SU-DHL-6 (cell line): ENCODE data around the gene CHD2.
A peak's percentile ranks its signal among the peaks of the same experiment; 100 is the strongest.

Experiments used
- H2AFZ ChIP-seq: fragments of 200-600 bp; sonication (generic); 2 replicates; pipeline ENCODE4 v1.6.1; 2014; ENCODE audit warnings: low read depth, mild to moderate bottlenecking, moderate library complexity, mixed read lengths, antibody characterized with exemption, low read length; ENCODE audit not compliant: severe bottlenecking
- H3F3A ChIP-seq: fragments of 200-600 bp; shearing (Covaris generic); 2 replicates; pipeline ENCODE4 v1.6.0; 2016; ENCODE audit warnings: antibody characterized with exemption, mild to moderate bottlenecking; ENCODE audit not compliant: insufficient read depth
- H3K27ac ChIP-seq: fragments of 200-600 bp; sonication (generic); 2 replicates; pipeline ENCODE4 v1.5.1; 2016; ENCODE audit warnings: low read depth, mild to moderate bottlenecking, low read length, moderate library complexity, mixed read lengths
- H3K27me3 ChIP-seq: fragments of 200-600 bp; sonication (generic), shearing (Covaris generic); 2 replicates; pipeline ENCODE4 v1.6.0; 2014; ENCODE audit warnings: mild to moderate bottlenecking, low read length
- H3K36me3 ChIP-seq: fragments of 200-600 bp; sonication (generic); 2 replicates; pipeline ENCODE4 v1.6.1; 2014; ENCODE audit warnings: mild to moderate bottlenecking, low read length, mixed read lengths
- H3K4me2 ChIP-seq: fragments of 300-600, 200-600 bp; shearing (Covaris generic), sonication (generic); 2 replicates; pipeline ENCODE4 v1.6.0; 2014; ENCODE audit warnings: low read length, low read depth, mild to moderate bottlenecking; ENCODE audit not compliant: poor library complexity, severe bottlenecking
- H3K4me3 ChIP-seq: fragments of 200-600 bp; sonication (generic); 2 replicates; pipeline ENCODE4 v1.5.1; 2014; ENCODE audit warnings: antibody characterized with exemption, low read length, mild to moderate bottlenecking, mixed read lengths; ENCODE audit not compliant: insufficient read depth, poor library complexity, severe bottlenecking
- H3K79me2 ChIP-seq: fragments of 200-600 bp; sonication (generic); 2 replicates; pipeline ENCODE4 v1.6.1; 2014; ENCODE audit warnings: mild to moderate bottlenecking, low read length, moderate library complexity; ENCODE audit not compliant: insufficient read depth
- H3K9ac ChIP-seq: fragments of 200-600 bp; sonication (generic); 2 replicates; pipeline ENCODE4 v1.7.0; 2014; ENCODE audit warnings: mild to moderate bottlenecking, low read length
- H3K9me2 ChIP-seq: fragments of 200-600 bp; sonication (generic); replicated peaks from 2 replicates; pipeline ENCODE4 v1.6.1; 2014; ENCODE audit warnings: low read length; ENCODE audit not compliant: insufficient read depth
- H3K9me3 ChIP-seq: fragments of 200-600 bp; sonication (generic); 2 replicates; pipeline ENCODE4 v1.6.1; 2014; ENCODE audit warnings: low read length, mixed read lengths; ENCODE audit not compliant: insufficient read depth
- H4K20me1 ChIP-seq: fragments of 200-600 bp; sonication (generic); 2 replicates; pipeline ENCODE4 v1.6.1; 2014; ENCODE audit warnings: low read depth, mild to moderate bottlenecking, antibody characterized with exemption, low read length, moderate library complexity, mixed read lengths
- EZH2phosphoT487 ChIP-seq: fragments of 200-600 bp; sonication (generic), shearing (Covaris generic); conservative IDR thresholded peaks from 2 replicates; pipeline ENCODE4 v1.6.1; 2018; ENCODE audit warnings: mild to moderate bottlenecking, antibody characterized with exemption, low read length, moderate library complexity, mixed read lengths
- TF ChIP-seq, protein P1 (sequence below): fragments of 200-600 bp; sonication (generic); IDR thresholded peaks from one replicate; pipeline ENCODE4 v1.5.1; 2017; ENCODE audit warnings: antibody characterized with exemption, mild to moderate bottlenecking, low read length, moderate library complexity; ENCODE audit not compliant: insufficient read depth, poor library complexity, severe bottlenecking

CHD2 gene

DNA sequence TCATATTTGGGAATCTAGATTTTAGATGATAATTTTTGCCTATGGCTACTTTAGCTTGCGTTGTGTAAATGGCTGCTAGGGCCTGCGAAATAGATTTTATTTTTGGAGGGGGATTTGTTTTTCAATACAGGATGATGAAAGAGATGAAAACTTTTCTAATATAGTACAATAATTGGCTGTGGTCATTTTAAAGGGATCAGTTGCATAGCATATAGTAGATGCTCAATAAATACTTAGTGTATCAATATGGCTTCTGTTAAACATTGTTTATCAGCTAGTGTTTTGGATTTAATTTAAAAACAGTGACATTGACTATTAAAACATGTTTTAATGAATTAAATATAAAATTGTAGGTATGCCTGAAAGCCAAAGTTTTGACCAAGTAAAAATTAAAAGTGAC is 6.9 kb upstream of the CHD2 start:
- Histone ChIP-seq H3K27ac (no peak overlapping the region), H3K4me3 (no peak overlapping the region), H2AFZ (no peak overlapping the region), H3K27me3 (no peaks in the 10 kb centered on the region), H3K4me2 (no peak overlapping the region), H3K9me3 (no peaks in the 10 kb centered on the region), H3K79me2 (peaks cover 99% of the 10 kb centered on the region), H3K9me2 (no peaks in the 10 kb centered on the region), H3K9ac (no peak overlapping the region), H3K36me3 (peaks cover 88% of the 10 kb centered on the region), H3F3A (peaks cover 79% of the 10 kb centered on the region), H4K20me1 (peaks cover 26% of the 10 kb centered on the region)
- TF ChIP-seq, protein P1, sequence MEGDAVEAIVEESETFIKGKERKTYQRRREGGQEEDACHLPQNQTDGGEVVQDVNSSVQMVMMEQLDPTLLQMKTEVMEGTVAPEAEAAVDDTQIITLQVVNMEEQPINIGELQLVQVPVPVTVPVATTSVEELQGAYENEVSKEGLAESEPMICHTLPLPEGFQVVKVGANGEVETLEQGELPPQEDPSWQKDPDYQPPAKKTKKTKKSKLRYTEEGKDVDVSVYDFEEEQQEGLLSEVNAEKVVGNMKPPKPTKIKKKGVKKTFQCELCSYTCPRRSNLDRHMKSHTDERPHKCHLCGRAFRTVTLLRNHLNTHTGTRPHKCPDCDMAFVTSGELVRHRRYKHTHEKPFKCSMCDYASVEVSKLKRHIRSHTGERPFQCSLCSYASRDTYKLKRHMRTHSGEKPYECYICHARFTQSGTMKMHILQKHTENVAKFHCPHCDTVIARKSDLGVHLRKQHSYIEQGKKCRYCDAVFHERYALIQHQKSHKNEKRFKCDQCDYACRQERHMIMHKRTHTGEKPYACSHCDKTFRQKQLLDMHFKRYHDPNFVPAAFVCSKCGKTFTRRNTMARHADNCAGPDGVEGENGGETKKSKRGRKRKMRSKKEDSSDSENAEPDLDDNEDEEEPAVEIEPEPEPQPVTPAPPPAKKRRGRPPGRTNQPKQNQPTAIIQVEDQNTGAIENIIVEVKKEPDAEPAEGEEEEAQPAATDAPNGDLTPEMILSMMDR = no peak
- TF ChIP-seq EZH2phosphoT487 = no peak

DNA sequence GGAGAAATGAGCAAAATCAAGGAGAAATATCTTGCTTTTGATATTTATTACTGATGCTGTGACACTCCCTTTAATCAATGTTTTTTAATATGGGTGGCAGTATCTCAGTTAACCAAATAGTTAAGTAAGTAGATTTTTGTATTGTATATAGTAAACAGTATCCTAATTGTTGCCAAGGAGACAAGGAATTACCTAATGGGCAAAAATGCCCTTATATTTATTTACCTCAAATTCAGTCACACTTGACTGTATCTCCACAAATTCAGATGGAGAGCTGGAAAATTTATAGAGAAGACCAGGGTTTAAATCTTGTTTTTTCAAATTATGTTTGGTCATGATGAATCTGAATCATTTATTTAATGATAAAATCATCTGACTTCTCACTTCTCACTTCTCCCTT is 3.6 kb upstream of the CHD2 start:
- Histone ChIP-seq H3K4me3 (no peak overlapping the region), H3K79me2 (peaks cover 99% of the 10 kb centered on the region), H3K9ac (no peak overlapping the region), H3K9me3 (no peaks in the 10 kb centered on the region), H2AFZ (no peak overlapping the region), H3K4me2 (no peak overlapping the region), H3K27me3 (no peaks in the 10 kb centered on the region), H3K9me2 (no peaks in the 10 kb centered on the region), H3F3A (peaks cover 94% of the 10 kb centered on the region), H3K27ac (peak overlapping the region; percentile 10), H3K36me3 (peaks cover 81% of the 10 kb centered on the region), H4K20me1 (peaks cover 23% of the 10 kb centered on the region)
- TF ChIP-seq EZH2phosphoT487 = no peak

DNA sequence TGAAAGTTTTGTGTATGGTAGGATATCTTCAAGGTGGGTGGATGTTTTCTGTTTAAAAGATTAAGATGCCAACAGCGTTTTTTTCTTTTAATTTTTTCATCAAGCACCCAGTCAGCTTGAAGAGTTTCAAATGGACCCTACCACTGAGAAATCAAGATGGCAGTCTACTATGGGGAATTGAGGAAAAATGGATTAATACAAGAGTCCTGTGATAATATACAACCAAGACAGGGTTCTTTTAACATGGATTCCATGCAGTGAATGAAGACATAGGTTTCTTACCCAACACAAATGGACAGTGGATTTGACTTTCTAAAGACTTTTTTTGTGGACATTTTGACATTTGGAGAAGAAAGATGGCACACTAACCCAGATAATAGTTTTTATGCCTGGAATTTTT is 2.5 kb upstream of the CHD2 start:
- Histone ChIP-seq H3K36me3 (peaks cover 81% of the 10 kb centered on the region), H3K9ac (no peak overlapping the region), H3F3A (peaks cover 94% of the 10 kb centered on the region)

DNA sequence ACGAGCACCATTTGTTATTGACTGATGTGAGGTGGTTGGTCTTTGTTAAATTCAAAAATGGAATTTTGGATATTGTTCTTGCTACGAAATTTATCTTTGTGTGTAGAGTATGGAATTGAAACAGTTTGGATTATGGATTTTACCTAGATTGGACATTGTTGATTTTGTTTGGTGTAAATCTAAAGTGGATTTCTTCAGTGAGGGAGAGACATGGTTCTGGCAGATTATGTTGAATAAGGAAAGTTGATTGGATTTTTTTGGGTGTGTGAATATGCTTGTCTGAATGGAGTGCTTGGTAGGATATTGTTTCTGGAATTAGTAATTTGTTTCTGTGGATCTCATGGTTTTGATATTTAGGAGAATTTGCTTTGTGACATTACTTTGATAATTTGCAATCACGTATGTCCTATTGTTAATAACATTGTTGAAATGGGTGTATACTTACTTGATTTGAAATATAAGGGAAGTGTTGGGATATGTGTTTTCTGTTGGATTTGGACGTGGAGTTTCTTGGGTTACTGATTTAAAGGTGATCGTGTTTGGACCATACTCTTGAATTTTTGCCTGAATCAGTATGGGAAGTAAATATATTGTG is 1.0 kb upstream of the CHD2 start:
- no peak overlapping the region for H2AFZ ChIP-seq
- TF ChIP-seq EZH2phosphoT487 = no peak
- TF ChIP-seq, protein P1 = no peak
- H3K79me2 ChIP-seq = peaks cover 98% of the 10 kb centered on the region
- no peaks in the 10 kb centered on the region for H3K27me3 ChIP-seq
- H4K20me1 ChIP-seq = peaks cover 25% of the 10 kb centered on the region
- H3K9me3 ChIP-seq = no peaks in the 10 kb centered on the region
- H3K36me3 ChIP-seq = peaks cover 74% of the 10 kb centered on the region
- H3K4me2 ChIP-seq = peak overlapping the region; percentile 96
- no peak overlapping the region for H3K9ac ChIP-seq
- peaks cover 94% of the 10 kb centered on the region for H3F3A ChIP-seq
- peak overlapping the region; percentile 93 for H3K27ac ChIP-seq
- H3K9me2 ChIP-seq = no peaks in the 10 kb centered on the region
- no peak overlapping the region for H3K4me3 ChIP-seq

More for the DNA sequence above, 2.5 kb upstream of the CHD2 start:
- Histone ChIP-seq H3K27ac (no peak overlapping the region), H3K4me2 (no peak overlapping the region), H3K27me3 (no peaks in the 10 kb centered on the region), H3K79me2 (peaks cover 99% of the 10 kb centered on the region), H2AFZ (no peak overlapping the region), H4K20me1 (peaks cover 28% of the 10 kb centered on the region), H3K9me3 (no peaks in the 10 kb centered on the region), H3K4me3 (no peak overlapping the region), H3K9me2 (no peaks in the 10 kb centered on the region)
- no peak for TF ChIP-seq EZH2phosphoT487
- TF ChIP-seq, protein P1 = no peak
